ENCODE measurements around the gene CYP26B1. TPM values are rescaled to one million over a fixed set of nuclear protein-coding genes. Genes with fewer than 3 reads are reported as not detected.

Gene CYP26B1
- total and polyA plus RNA-seq, 2 donors (not counting 3 experiments of a cell fraction or from before 2014, with no cell fraction given): 0.30 to 1.1 TPM

DNA sequence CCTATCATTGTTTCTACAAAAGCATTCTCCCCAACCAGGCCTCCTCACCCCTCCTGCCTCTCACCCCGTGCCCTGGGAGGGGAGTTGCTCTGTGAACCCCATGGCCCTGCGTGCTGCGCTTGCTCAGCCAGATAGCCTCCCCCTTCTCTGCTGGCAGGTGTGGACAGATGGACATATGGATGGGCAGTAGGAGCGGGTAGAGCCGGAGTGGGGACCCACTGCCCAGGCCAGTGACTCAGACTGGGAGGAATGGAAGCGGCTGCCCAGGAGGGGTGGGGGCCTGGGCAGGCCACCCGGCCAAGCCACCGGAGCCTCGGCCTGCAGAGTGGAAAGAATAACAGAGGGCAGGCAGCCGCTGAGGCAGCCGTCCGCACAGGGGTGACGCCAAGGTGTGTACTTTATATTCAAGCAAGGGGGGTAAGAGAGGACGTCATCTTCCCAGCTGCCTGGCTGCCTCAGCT lies 8.7 kb downstream of the CYP26B1 start:
- no peak overlapping the region for H2AFZ ChIP-seq (ENCODE audit: low read depth, low read length)
- H3K4me1 ChIP-seq (ENCODE audit: control insufficient read depth, extremely low read depth, insufficient read depth, low read length): peaks cover 2% of the 10 kb centered on the region
- BruUV-seq (replicated peaks): no TSS peak
- no peak overlapping the region for H3K4me2 ChIP-seq (ENCODE audit: insufficient read depth, low read length)
- FAIRE-seq (no peak), DNase-seq (ENCODE audit: low read depth, low spot score) (no peak)
- H3K27ac ChIP-seq (ENCODE audit: insufficient read depth, low read depth, low read length): no peak overlapping the region
- no peak overlapping the region for H3K4me3 ChIP-seq (replicated peaks in 1 of 3; ENCODE audit: insufficient read depth in 1 of 3, low read depth in 1 of 3, low read length in 3 of 3)
- no peaks in the 10 kb centered on the region for H3K9me1 ChIP-seq (replicated peaks; ENCODE audit: control insufficient read depth, extremely low read depth, insufficient read depth, low read length)
- H4K20me1 ChIP-seq (replicated peaks; ENCODE audit: control insufficient read depth, extremely low read depth, insufficient read depth, low read length): no peaks in the 10 kb centered on the region
- no peak overlapping the region for H3K9ac ChIP-seq (replicated peaks; ENCODE audit: extremely low read depth, insufficient read depth, low read length)
- CTCF ChIA-PET: interaction anchor here (1.2 to 1.5 kb wide), 3 partner anchors 9 to 215 kb away, joined by 4 to 8 read pairs (median 4); no protein-coding TSS in a partner anchor
- H3K9me3 ChIP-seq (replicated peaks; ENCODE audit: control insufficient read depth, insufficient read depth, low read length): no peaks in the 10 kb centered on the region
- intact Hi-C loops (cut with micrococcal nuclease): no loop called here
- peaks cover 10 to 16% of the 10 kb centered on the region in 2 experiments for H3K27me3 ChIP-seq (ENCODE audit: control insufficient read depth in 2 of 2, insufficient read depth in 2 of 2, low read length in 2 of 2)
- dilution Hi-C loops (cut with MboI; ENCODE audit: extremely low pct_ligation_motif_present, low sequenced_read_pairs): no loop called here
- POLR2A ChIA-PET: no interaction called here
- TF ChIP-seq MYC (IDR thresholded peaks at IDR 0.05; ENCODE audit: low read depth, low read length): no peak
- TF ChIP-seq, protein P1, sequence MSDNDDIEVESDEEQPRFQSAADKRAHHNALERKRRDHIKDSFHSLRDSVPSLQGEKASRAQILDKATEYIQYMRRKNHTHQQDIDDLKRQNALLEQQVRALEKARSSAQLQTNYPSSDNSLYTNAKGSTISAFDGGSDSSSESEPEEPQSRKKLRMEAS (IDR thresholded peaks at IDR 0.05; ENCODE audit: insufficient read depth, insufficient read length): no peak
- TF ChIP-seq FOS (IDR thresholded peaks at IDR 0.05; ENCODE audit: borderline replicate concordance, insufficient read depth, low read length): no peak
- no peak for TF ChIP-seq GATA2 (IDR thresholded peaks at IDR 0.05; ENCODE audit: insufficient read depth, insufficient read length, low read depth, low read length)
- TF ChIP-seq, protein P2, sequence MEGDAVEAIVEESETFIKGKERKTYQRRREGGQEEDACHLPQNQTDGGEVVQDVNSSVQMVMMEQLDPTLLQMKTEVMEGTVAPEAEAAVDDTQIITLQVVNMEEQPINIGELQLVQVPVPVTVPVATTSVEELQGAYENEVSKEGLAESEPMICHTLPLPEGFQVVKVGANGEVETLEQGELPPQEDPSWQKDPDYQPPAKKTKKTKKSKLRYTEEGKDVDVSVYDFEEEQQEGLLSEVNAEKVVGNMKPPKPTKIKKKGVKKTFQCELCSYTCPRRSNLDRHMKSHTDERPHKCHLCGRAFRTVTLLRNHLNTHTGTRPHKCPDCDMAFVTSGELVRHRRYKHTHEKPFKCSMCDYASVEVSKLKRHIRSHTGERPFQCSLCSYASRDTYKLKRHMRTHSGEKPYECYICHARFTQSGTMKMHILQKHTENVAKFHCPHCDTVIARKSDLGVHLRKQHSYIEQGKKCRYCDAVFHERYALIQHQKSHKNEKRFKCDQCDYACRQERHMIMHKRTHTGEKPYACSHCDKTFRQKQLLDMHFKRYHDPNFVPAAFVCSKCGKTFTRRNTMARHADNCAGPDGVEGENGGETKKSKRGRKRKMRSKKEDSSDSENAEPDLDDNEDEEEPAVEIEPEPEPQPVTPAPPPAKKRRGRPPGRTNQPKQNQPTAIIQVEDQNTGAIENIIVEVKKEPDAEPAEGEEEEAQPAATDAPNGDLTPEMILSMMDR (IDR thresholded peaks at IDR 0.05; ENCODE audit: extremely low read depth in 1 of 2, insufficient read depth in 1 of 2, low read depth in 1 of 2, low read length in 2 of 2): no peak
- no peak for TF ChIP-seq POLR2A (IDR thresholded peaks at IDR 0.05; ENCODE audit: low read depth, low read length)
- TF ChIP-seq EZH2 (IDR thresholded peaks at IDR 0.05; ENCODE audit: borderline replicate concordance, low read depth, low read length, severe bottlenecking): no peak
- no peak for TF ChIP-seq JUN (IDR thresholded peaks at IDR 0.05; ENCODE audit: borderline replicate concordance, insufficient read depth, insufficient read length, low read depth)
- no peak for TF ChIP-seq POLR2AphosphoS5 (IDR thresholded peaks at IDR 0.05; ENCODE audit: insufficient read depth, low read depth, low read length)
- no peaks in the 10 kb centered on the region for H3K36me3 ChIP-seq (ENCODE audit: control insufficient read depth in 2 of 2, extremely low read depth in 1 of 2, insufficient read depth in 2 of 2, low read length in 2 of 2)
- H3K79me2 ChIP-seq (ENCODE audit: control insufficient read depth, insufficient read depth, low read length): no peaks in the 10 kb centered on the region
